ENCODE results near the gene KCNK3. TPM values are rescaled to one million over a fixed set of nuclear protein-coding genes. Genes with fewer than 3 reads are reported as not detected.

The KCNK3 gene
- total and polyA plus RNA-seq, 2 of the 13 experiments (the other 11 are each of a cell fraction or from before 2014, with no cell fraction given), result not detected

DNA sequence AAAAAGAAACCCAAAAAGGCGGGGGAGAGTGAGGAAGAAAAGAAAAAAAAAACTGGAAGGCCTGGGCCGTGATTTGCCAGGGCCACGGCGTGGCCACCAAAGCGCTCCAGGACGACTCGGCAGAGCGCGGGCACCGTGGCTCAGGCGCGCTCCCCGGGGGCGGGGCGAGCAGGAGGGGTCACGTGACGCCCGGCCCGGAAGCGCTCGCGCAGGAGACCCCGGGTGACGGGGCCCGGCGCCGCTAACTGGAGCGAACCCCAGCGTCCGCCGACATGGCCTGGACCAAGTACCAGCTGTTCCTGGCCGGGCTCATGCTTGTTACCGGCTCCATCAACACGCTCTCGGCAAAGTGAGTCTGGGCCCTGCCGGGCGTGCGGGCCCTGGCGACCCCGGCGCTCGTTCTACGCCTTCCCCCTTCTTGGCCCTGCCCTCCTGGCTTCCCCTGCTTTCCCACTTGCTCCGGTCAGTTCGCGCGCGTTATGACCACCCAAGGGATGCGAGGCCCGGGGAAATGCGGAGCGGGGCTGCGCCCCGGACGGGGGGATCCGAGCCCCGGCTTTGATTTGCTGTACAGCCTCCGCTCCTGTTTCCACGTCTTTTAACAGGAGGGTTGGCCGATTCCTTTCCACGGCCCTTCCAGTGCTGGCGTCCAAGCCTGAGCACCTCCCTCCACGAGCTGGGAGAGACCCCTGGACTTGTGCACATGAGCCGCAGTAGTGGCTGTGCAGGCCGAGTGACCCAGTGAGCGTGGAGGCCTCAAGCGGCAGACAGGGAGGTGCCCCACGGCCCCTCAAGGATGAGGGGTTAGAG is 71.8 kb downstream of the KCNK3 start, which contains the start of gene SLC35F6 (continued):
- TF ChIP-seq SP2 (CRISPR knock-in tag; IDR thresholded peaks at IDR 0.05) (no peak), ATRX (CRISPR knock-in tag; IDR thresholded peaks at IDR 0.05; ENCODE audit: borderline replicate concordance) (no peak), THYN1 (CRISPR knock-in tag; IDR thresholded peaks at IDR 0.05; ENCODE audit: borderline replicate concordance, low read depth) (no peak), CBX5 (CRISPR knock-in tag; IDR thresholded peaks at IDR 0.05; ENCODE audit: borderline replicate concordance) (no peak), FOXP1 (IDR thresholded peaks at IDR 0.05) (no peak), FOXP1 (CRISPR knock-in tag; IDR thresholded peaks at IDR 0.05) (no peak), ZNF143 (CRISPR knock-in tag; IDR thresholded peaks at IDR 0.05) (peak; percentile 45; the same call in 1 of the 2 replicates), FIP1L1 (IDR thresholded peaks at IDR 0.05; ENCODE audit: borderline replicate concordance, insufficient read depth, low read depth, low read length) (no peak), ZNF781 (CRISPR knock-in tag; IDR thresholded peaks at IDR 0.05; ENCODE audit: borderline replicate concordance, not compliant biosample characterization) (peak; percentile 47), NFKB2 (CRISPR knock-in tag; IDR thresholded peaks at IDR 0.05; ENCODE audit: borderline replicate concordance) (no peak; the same call in 1 of the 2 replicates), ZSCAN12 (CRISPR knock-in tag; IDR thresholded peaks at IDR 0.05) (0 out of 2 replicates have a peak, but pooled peaks have one; percentile 61), SOX5 (CRISPR knock-in tag; IDR thresholded peaks at IDR 0.05; ENCODE audit: borderline replicate concordance) (peak; percentile 52), NR2F1 (CRISPR knock-in tag; IDR thresholded peaks at IDR 0.05) (0 out of 4 replicates have a peak, but pooled peaks of 1 of the 2 experiments have one; percentile 32), RFX1 (IDR thresholded peaks at IDR 0.05) (no peak), ZSCAN29 (CRISPR knock-in tag; conservative IDR thresholded peaks at IDR 0.05) (no peak), ISL2 (CRISPR knock-in tag; IDR thresholded peaks at IDR 0.05) (no peak; the same call in 1 of the 2 replicates), ZBTB1 (CRISPR knock-in tag; IDR thresholded peaks at IDR 0.05; ENCODE audit: borderline replicate concordance) (no peak), ATF7-NPFF (CRISPR knock-in tag; IDR thresholded peaks at IDR 0.05; ENCODE audit: low read depth) (peak; percentile 83), BORCS8-MEF2B (CRISPR knock-in tag; IDR thresholded peaks at IDR 0.05) (peak; percentile 76; the same call in 1 of the 2 replicates), CHD4 (IDR thresholded peaks at IDR 0.05; ENCODE audit: borderline replicate concordance, low read length) (no peak)
- TF ChIP-seq, protein P1, sequence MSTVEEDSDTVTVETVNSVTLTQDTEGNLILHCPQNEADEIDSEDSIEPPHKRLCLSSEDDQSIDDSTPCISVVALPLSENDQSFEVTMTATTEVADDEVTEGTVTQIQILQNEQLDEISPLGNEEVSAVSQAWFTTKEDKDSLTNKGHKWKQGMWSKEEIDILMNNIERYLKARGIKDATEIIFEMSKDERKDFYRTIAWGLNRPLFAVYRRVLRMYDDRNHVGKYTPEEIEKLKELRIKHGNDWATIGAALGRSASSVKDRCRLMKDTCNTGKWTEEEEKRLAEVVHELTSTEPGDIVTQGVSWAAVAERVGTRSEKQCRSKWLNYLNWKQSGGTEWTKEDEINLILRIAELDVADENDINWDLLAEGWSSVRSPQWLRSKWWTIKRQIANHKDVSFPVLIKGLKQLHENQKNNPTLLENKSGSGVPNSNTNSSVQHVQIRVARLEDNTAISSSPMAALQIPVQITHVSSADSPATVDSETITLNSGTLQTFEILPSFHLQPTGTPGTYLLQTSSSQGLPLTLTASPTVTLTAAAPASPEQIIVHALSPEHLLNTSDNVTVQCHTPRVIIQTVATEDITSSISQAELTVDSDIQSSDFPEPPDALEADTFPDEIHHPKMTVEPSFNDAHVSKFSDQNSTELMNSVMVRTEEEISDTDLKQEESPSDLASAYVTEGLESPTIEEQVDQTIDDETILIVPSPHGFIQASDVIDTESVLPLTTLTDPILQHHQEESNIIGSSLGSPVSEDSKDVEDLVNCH (CRISPR knock-in tag; IDR thresholded peaks at IDR 0.05), result no peak
- TF ChIP-seq, protein P2, sequence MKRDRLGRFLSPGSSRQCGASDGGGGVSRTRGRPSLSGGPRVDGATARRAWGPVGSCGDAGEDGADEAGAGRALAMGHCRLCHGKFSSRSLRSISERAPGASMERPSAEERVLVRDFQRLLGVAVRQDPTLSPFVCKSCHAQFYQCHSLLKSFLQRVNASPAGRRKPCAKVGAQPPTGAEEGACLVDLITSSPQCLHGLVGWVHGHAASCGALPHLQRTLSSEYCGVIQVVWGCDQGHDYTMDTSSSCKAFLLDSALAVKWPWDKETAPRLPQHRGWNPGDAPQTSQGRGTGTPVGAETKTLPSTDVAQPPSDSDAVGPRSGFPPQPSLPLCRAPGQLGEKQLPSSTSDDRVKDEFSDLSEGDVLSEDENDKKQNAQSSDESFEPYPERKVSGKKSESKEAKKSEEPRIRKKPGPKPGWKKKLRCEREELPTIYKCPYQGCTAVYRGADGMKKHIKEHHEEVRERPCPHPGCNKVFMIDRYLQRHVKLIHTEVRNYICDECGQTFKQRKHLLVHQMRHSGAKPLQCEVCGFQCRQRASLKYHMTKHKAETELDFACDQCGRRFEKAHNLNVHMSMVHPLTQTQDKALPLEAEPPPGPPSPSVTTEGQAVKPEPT (CRISPR knock-in tag; IDR thresholded peaks at IDR 0.05; ENCODE audit: low read depth), result no peak; the same call in 1 of the 2 replicates
- TF ChIP-seq, protein P3, sequence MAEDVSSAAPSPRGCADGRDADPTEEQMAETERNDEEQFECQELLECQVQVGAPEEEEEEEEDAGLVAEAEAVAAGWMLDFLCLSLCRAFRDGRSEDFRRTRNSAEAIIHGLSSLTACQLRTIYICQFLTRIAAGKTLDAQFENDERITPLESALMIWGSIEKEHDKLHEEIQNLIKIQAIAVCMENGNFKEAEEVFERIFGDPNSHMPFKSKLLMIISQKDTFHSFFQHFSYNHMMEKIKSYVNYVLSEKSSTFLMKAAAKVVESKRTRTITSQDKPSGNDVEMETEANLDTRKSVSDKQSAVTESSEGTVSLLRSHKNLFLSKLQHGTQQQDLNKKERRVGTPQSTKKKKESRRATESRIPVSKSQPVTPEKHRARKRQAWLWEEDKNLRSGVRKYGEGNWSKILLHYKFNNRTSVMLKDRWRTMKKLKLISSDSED (CRISPR knock-in tag; IDR thresholded peaks at IDR 0.05), result peak; percentile 86; the same call in 1 of the 2 replicates
- TF ChIP-seq, protein P4, sequence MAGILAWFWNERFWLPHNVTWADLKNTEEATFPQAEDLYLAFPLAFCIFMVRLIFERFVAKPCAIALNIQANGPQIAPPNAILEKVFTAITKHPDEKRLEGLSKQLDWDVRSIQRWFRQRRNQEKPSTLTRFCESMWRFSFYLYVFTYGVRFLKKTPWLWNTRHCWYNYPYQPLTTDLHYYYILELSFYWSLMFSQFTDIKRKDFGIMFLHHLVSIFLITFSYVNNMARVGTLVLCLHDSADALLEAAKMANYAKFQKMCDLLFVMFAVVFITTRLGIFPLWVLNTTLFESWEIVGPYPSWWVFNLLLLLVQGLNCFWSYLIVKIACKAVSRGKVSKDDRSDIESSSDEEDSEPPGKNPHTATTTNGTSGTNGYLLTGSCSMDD (CRISPR knock-in tag; IDR thresholded peaks at IDR 0.05), result no peak

Data from HepG2 (cell line).